Stimulated activated CD4-positive, alpha-beta T cell treated with anti-CD3 and anti-CD28 coated beads, Interleukin-4, amount 100 ng/mL, for 4 hours (primary cell): ENCODE measurements around the gene GPC6.

Experiments
- DNase-seq, 2 experiments: peaks; one replicate each; pipeline ENCODE4 v3.0.0-alpha.2; 2020

The GPC6 gene

GRCh38 chr13:94318418-94318817 is 1091.8 kb downstream of the GPC6 start:
- DNase-seq, result no peak

- DNase-seq, result no peak
Observed at GRCh38 chr13:94319501-94319900, 1092.9 kb downstream of the GPC6 start.

GRCh38 chr13:94322925-94323763 is 1096.5 kb downstream of the GPC6 start:
- no peak for DNase-seq

- DNase-seq, result peak in 1 of 2 experiments; percentile 31
Observed at GRCh38 chr13:94323764-94324758, 1097.5 kb downstream of the GPC6 start.

GRCh38 chr13:94324767-94325540 is 1098.3 kb downstream of the GPC6 start:
- no peak for DNase-seq

GRCh38 chr13:94325650-94326049 is 1099.0 kb downstream of the GPC6 start:
- DNase-seq, result no peak

GRCh38 chr13:94327318-94327717 is 1100.7 kb downstream of the GPC6 start:
- no peak for DNase-seq

- DNase-seq, result no peak
Observed at GRCh38 chr13:94328381-94329041, 1101.9 kb downstream of the GPC6 start.

GRCh38 chr13:94329277-94329676 is 1102.7 kb downstream of the GPC6 start:
- no peak for DNase-seq

- no peak for DNase-seq
Observed at GRCh38 chr13:94329754-94330551, 1103.3 kb downstream of the GPC6 start.

- DNase-seq, result no peak
Observed at GRCh38 chr13:94330552-94331071, 1104.0 kb downstream of the GPC6 start.

- DNase-seq, result no peak
Observed at GRCh38 chr13:94331281-94331680, 1104.7 kb downstream of the GPC6 start.

GRCh38 chr13:94332359-94333096 is 1105.9 kb downstream of the GPC6 start:
- DNase-seq, result no peak

GRCh38 chr13:94333131-94333820 is 1106.7 kb downstream of the GPC6 start:
- DNase-seq, result no peak

- no peak for DNase-seq
Observed at GRCh38 chr13:94335761-94336526, 1109.3 kb downstream of the GPC6 start.

GRCh38 chr13:94339116-94339687 is 1112.6 kb downstream of the GPC6 start:
- DNase-seq, result no peak

GRCh38 chr13:94342436-94343242 is 1116.0 kb downstream of the GPC6 start:
- no peak for DNase-seq

GRCh38 chr13:94343243-94343585 is 1116.6 kb downstream of the GPC6 start:
- no peak for DNase-seq
